K562 (cell line): ENCODE data around the gene ARHGAP12. TPM values are rescaled to one million over a fixed set of nuclear protein-coding genes. Genes with fewer than 3 reads are reported as not detected.

Source experiments
- BRF2 ChIP-seq: IDR thresholded peaks from 3 replicates; pipeline ENCODE4 v1.6.1; 2011; ENCODE audit warnings: borderline replicate concordance, mild to moderate bottlenecking; ENCODE audit not compliant: insufficient read length, insufficient read depth
- DEAF1 ChIP-seq: fragments of 450-650 bp; formaldehyde crosslinking; IDR thresholded peaks from 2 replicates; pipeline ENCODE4 v1.4.0; 2020; ENCODE audit warnings: mild to moderate bottlenecking, moderate library complexity
- DPF2 ChIP-seq: fragments of 450-650 bp; IDR thresholded peaks from 2 replicates; pipeline ENCODE4 v1.6.1; 2016
- HDAC2 ChIP-seq: fragments of 450-650 bp; IDR thresholded peaks from 2 replicates; pipeline ENCODE4 v1.6.1; 2016; ENCODE audit warnings: mild to moderate bottlenecking
- L3MBTL2 ChIP-seq: fragments of 450-650 bp; IDR thresholded peaks from 2 replicates; pipeline ENCODE4 v1.6.1; 2016; ENCODE audit warnings: mild to moderate bottlenecking, moderate library complexity
- MBD1 ChIP-seq: fragments of 250-450 bp; sonication (Bioruptor Pico); IDR thresholded peaks from 2 replicates; pipeline ENCODE4 v1.8.0; 2022; ENCODE audit warnings: inconsistent platforms
- NONO ChIP-seq, 2 experiments: fragments of 200-400 bp in 1 of 2; fragments of 450-650 bp in 1 of 2; formaldehyde crosslinking in 1 of 2; IDR thresholded peaks; 2 replicates each; pipeline ENCODE4 v1.6.1; 2017; ENCODE audit warnings: low read depth in 2 of 2, mild to moderate bottlenecking in 2 of 2, moderate library complexity in 2 of 2, low read length in 1 of 2
- SMARCA4 ChIP-seq: fragments of 450-650 bp; IDR thresholded peaks from 2 replicates; pipeline ENCODE4 v1.6.1; 2016
- SMARCE1 ChIP-seq: fragments of 450-650 bp; IDR thresholded peaks from 2 replicates; pipeline ENCODE4 v1.7.1; 2016; ENCODE audit warnings: mild to moderate bottlenecking
- THRA ChIP-seq: fragments of 450-650 bp; IDR thresholded peaks from 2 replicates; pipeline ENCODE4 v1.6.1; 2017; ENCODE audit warnings: mild to moderate bottlenecking, moderate library complexity
- ZNF318 ChIP-seq, 2 experiments: fragments of 450-650 bp; IDR thresholded peaks; 2 replicates each; pipeline ENCODE4 v1.6.1; 2016; ENCODE audit warnings: mild to moderate bottlenecking in 2 of 2, borderline replicate concordance in 1 of 2, low read depth in 1 of 2, moderate library complexity in 1 of 2
- ZNF384 ChIP-seq: IDR thresholded peaks from 2 replicates; pipeline ENCODE4 v1.6.1; 2012; ENCODE audit warnings: low read depth, low read length, improper control_type of control experiment
- ZNF766 ChIP-seq: fragments of 200-800 bp; sonication (Bioruptor generic); conservative IDR thresholded peaks from 2 replicates; pipeline ENCODE4 v1.6.1; 2016; ENCODE audit warnings: missing genetic modification characterization, missing compliant biosample characterization
- polyA plus RNA-seq, 8 experiments: library from polyadenylated mRNA; depleted of rRNA in 4 of 8; stranded (reverse) in 5 of 8; unstranded in 3 of 8; fragments of >200 nt; fragmentation: Nextera tagmentation in 2 of 8; fragmentation: Illumina TruSeq in 1 of 8; extraction: Ambion mirVana in 2 of 8; extraction: Trizol in 1 of 8; gene quantifications; 2 replicates each; pipeline versions ENCODE4 v1.2.1 to v1.2.3, GENCODE V29; 2011 to 2014; ENCODE audit warnings: inconsistent platforms in 1 of 8, missing spikeins in 1 of 8
- total RNA-seq, 7 experiments: library from RNA; depleted of rRNA in 6 of 7; stranded (reverse); fragments of >200 nt in 6 of 7; fragmentation: Illumina TruSeq in 2 of 7; extraction: Trizol in 2 of 7; gene quantifications; 2 replicates each; pipeline versions ENCODE4 v1.2.1 to v1.2.3, GENCODE V29; 2011 to 2021; ENCODE audit warnings: low replicate concordance in 1 of 7

The ARHGAP12 gene
- total and polyA plus RNA-seq, 9 of the 15 experiments (the other 6 are each of a cell fraction or from before 2014, with no cell fraction given), result 4.4 to 18.7 (median 10.1) TPM

- TF ChIP-seq BRF2 (no peak), SMARCA4 (0 out of 2 replicates have a peak, but pooled peaks have one; percentile 30), ZNF384 (no peak), THRA (peak; percentile 46), DPF2 (peak; percentile 36; the same call in 1 of the 2 replicates), ZNF766 (CRISPR knock-in tag) (0 out of 2 replicates have a peak, but pooled peaks have one; percentile 34), ZNF318 (IDR thresholded peaks at IDR 0.05; ENCODE audit: borderline replicate concordance in 1 of 2, low read depth in 1 of 2) (no peak), L3MBTL2 (0 out of 2 replicates have a peak, but pooled peaks have one; percentile 26), MBD1 (CRISPR knock-in tag) (peak; percentile 19; the same call in 1 of the 2 replicates), HDAC2 (peak; percentile 23; the same call in 1 of the 2 replicates), NONO (IDR thresholded peaks at IDR 0.05; ENCODE audit: low read depth in 2 of 2, low read length in 1 of 2) (no peak), SMARCE1 (0 out of 2 replicates have a peak, but pooled peaks have one; percentile 36), DEAF1 (no peak)
Measured at GRCh38 chr10:31937371-31937770, 8.7 kb upstream of the ARHGAP12 start (continued).
